T-helper 1 cell treated with Interleukin-12 subunit alpha and Interleukin-12 subunit beta and Interleukin-4 antibody, amounts not matched to agents 30 ng/mL and 1 ng/mL, for 36 hours (primary cell): ENCODE measurements around the gene UIMC1. TPM values are rescaled to one million over a fixed set of nuclear protein-coding genes. Genes with fewer than 3 reads are reported as not detected.

Source experiments
- intact Hi-C: fragments of 100-400 bp; cut with micrococcal nuclease; formaldehyde crosslinking; loops from one replicate; pipeline ENCODE4 v1.15.1; 2024
- total RNA-seq: library from RNA; stranded (reverse); gene quantifications from 2 replicates; pipeline ENCODE4 v1.2.3, GENCODE V29; 2022

UIMC1 gene
- total RNA-seq, 1 donor from 2014 or later: 46.4 TPM

DNA sequence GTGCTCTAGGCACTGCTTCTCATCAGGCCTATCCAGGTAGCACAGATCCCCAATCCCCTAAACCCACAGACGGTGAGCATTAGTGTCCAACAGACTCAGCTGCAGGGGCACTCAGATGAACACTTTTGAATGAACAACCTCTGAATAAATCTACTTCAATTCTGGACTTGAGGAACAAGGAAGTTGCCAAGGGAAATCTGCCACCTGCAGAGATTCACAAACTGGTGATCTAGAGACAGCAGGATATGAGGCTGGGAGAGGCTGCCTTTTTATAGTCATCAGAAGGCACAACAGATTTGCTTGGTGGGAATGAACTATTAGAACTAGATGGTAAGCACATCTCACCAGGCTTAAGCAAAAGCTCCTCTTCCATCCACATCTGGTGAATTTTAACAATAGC lies 100.5 kb downstream of the UIMC1 start:
- intact Hi-C loops: no loop called here

- intact Hi-C loops: no loop called here
These were observed 102.3 kb downstream of the UIMC1 start for GRCh38 chr5:176904276-176904675.

DNA sequence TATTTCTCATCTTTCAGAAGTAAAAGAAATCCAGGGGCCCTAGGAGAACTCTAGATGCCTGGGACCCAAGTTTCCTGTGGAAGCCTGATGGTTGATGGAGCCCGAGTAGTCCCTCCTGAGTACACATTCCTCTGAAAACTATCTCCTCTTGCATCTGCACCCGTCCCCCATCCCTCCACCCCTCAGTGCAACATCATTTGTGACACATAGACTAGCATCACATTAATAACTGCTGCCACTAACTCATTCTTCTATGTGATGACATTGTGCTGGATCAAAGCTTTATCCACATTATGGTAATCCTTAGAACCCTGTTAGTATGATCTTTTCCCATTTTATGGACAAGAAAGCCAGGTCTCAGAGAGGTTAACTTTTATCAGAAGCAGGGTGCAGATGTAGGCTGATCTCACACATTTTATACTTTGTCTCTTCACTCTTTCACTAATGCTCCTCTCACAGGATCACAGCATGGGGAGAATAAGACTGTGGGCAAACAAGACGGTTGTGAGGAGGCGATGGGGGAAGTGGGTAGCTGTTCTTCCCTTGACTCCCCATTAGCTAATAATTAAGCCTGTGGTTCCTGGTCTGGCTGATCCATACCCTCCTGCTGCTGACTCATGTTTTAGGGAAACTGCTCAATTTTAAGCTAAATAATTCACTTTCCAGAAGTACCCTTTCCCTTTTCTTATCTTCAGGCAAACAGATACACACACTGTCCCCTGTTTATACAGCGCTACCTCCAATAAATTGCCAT lies 103.5 kb downstream of the UIMC1 start:
- intact Hi-C loops: no loop called here

- intact Hi-C loops: no loop called here
These were observed 104.3 kb downstream of the UIMC1 start for GRCh38 chr5:176902102-176902814.

DNA sequence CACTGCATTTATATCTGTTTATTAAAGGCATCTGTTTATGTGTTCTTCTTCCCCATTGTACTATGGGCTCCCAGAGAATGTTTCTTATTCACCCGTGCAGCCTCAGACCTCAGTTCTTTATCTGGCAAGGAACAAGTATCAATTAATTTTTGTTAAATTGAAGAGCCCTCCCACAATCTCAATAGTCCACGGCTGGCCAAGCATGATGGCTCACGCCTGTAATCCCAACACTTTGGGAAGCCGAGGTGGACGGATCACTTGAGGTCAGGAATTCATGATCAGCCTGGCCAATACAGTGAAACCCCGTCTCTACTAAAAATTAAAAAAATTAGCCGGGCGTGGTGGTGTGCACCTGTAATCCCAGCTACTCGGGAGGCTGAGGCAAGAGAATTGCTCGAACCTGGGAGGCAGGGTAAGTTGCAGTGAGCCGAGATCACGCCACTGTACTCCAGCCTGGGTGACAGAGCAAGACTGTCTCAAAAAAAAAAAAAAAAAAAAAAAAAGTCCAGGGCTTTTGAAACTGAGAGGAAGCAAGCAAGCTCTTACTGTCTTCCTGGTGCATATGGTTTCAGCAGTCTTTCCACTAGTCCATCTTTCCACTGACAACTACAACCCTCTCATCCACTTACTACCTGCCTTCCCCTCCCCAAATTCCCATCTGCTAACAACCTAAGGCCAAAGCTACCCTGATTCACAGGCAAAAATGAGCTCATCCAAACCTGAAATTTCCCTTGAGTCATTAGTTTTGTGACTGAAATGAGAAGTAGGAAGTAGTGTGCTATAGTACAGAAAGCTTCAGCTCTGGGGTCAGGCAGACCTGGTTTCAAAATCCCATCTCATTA lies 105.1 kb downstream of the UIMC1 start:
- intact Hi-C loops: no loop called here

- intact Hi-C loops: no loop called here
These were observed 105.8 kb downstream of the UIMC1 start for GRCh38 chr5:176900780-176901204.

DNA sequence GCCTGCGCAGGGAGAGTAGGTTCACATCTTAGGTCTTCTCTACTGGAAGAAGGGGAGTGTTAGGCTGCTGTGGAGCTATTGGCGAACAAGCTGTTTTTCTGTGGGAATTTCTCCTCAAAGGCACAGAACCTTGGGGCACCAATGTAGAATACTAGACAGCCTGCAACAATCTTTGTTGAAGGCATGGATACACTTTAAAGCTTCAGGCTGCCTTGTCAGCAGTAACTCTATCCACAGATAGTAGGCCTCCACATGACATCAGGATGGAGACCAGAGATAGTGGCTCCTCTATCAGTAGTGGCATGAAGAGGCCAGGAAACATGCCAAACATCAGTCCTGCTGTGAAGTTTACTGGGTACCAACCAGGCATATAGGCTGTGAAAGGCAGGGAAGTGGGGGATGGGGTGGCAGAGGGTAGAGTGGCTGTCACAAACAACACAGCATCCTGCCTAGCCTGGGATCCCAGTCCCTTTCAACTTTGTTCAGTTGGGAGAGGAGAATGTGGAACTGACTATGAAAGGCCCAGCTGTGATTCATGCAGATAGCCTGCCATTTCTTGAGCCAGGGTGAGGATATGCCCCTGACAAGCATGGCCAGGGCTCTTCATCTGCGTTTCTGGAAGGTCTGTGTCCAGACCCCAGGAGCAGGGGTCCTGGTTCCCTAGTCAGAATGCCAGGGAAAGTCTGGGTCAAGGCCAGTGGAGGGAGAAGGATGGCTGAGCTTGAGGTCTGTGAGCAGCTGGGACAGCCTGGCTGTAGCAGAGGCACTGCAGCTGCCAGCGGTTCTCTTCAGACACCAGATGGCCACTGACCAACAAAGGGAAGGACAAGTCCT lies 106.4 kb downstream of the UIMC1 start:
- intact Hi-C loops: no loop called here

- intact Hi-C loops: no loop called here
These were observed 107.2 kb downstream of the UIMC1 start, which contains the start of gene HK3 for GRCh38 chr5:176899296-176899891. Gene HK3 (minus strand): TSS chr5:176899346. CDS start chr5:176896159, 3,187 bp downstream.

- intact Hi-C loops: no loop called here
These were observed 109.3 kb downstream of the UIMC1 start for GRCh38 chr5:176897263-176897662.

DNA sequence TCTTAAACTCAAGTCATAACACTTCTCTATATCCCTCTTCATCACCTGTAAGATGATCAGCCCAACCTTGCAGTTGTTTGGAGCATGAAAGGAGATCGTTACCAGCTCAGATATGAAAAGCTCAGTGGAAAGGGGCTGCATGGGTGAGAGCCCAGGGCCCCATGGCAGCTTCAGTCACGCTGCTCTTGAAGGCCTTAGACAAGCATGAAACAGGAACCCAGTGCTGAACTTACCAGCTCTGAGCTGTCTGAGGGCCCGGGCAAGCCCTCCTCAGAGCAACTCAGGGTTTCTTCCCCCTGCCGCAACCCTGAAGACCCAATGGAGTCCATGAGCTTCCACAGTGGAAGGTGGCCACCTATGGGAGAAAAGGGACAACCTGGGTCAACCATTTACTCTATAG lies 110.7 kb downstream of the UIMC1 start:
- intact Hi-C loops: no loop called here

DNA sequence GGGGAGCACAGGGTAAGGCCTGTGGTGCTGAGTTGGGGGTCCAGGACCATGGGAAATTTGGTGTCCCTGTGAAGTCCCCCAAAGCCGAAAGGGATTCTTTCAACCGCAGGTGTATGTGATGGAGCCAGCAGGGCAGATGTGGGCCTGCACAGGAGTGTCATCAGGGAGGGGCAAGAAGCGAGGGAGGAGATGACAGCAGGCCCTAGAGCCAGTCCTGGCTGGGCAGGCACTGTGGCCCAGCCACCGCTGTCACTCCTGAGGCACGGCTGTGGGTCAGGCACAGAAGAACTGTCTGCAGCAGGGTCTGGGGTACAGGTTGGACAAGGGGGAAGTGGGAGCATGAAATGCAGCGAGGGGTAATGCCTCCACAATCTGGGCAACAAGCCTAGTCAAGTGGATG lies 112.3 kb downstream of the UIMC1 start:
- intact Hi-C loops: no loop called here

DNA sequence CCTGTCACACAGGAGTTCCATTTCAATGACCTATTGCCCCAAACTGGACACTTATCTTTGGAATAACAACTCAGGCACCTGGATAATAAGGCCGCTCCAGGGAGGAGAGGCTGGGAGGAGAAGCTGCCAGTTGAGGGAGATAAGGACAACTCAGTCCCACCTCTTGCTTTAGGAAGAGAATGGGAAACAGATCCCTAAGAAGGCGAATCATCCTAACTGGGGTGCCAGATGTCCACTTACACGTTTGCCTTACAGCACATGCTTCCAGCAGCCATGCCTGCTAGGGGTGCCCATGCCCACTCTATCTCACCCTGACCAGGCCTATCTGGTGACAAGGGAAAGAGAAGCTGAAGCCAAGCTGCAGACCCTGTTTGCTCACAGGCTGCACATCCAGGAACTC lies 113.9 kb downstream of the UIMC1 start:
- intact Hi-C loops: no loop called here

DNA sequence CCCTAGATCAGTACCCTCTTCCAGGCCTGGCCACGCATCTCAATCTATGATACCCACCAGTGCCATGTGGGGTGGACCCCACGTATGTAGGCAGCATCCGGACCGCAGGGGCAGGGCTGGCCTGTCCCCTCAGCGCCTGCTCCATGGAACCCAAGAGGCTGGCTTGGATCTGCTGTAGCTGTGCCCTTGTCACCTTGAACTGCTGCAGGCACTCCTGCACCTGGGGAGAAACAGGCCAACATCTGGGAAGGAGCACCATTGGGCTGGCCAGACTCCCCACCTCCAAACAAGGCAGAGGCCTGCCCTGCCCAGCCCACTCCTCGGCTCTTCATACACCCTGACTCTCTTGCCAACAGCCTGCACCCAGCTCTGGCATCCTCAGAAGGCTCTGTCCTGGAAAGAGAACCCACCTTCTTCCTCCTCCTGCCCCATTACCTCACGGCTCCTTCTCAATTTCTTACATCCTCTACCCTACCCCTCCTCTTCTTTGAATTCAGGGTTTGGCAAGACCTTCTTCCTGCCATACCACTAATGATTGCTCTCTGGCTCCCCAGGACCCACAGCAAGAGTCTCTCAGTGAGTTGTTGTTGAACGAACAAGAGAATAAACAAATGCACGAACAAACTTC lies 115.1 kb downstream of the UIMC1 start:
- intact Hi-C loops: no loop called here

- intact Hi-C loops: no loop called here
These were observed 115.9 kb downstream of the UIMC1 start for GRCh38 chr5:176890455-176891330.

DNA sequence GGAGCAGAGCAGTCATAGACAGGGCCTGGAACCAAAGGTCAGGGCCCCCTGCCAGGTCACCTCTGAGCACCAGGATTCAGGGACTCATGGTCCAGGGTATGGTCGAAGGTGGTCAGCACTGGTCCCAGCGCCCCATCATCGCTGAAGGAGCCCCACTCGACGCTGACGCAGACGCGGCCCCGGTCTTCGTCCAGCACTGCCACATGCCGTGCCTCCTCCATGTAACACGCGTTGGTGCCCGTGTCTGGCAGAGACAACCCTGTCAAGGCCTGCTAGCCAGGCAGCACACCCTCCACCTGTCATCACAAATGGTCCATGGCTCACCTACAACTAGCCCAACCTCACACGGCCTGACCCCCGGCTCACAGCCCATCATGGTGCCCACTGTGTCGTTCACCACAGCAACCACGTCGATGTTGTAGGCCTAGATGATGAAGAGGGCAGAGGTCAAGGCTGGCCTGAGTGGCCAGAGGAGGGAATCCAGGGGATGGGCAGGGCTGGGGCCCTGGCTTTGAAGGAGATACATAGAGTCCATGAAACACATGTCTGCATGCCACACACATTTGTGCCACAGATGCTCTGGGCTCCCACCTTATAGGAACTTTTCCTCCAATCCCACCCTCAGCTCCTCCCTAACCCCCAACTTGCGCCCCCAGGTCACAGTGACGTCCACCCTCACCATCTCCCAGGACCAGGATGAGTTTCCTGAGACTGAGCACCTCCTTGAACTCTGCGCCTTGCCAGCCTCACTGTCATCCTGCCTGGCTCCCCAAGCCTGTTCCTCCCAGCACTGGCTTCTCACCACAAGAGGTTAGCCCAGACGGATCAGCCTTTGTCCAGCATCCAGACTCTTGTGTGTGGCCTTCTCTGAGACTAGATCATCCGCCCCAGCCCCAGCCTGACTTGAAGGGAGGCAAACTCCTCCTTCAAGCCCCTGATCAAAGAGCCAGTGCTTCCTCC lies 117.0 kb downstream of the UIMC1 start:
- intact Hi-C loops: no loop called here

DNA sequence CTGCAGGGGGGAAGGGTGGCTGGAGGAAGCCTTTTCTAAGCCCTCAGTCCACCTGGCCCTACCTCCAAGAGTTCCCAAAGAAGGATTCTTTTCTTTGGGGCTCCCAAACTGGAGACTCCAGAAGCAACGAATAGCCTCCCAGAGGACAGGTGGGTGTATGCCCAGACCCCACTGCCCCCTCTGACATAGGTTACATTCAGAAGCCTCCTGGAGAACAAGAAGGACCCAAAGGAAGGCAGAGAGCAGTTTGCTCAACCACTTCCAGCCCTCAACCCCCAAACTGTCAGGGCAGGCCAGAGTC lies 117.8 kb downstream of the UIMC1 start:
- intact Hi-C loops: no loop called here

GRCh38 chr5:176888016-176888864 lies 118.3 kb downstream of the UIMC1 start:
- intact Hi-C loops: no loop called here
